Stimulated activated CD4-positive, alpha-beta T cell treated with anti-CD3 and anti-CD28 coated beads, TNF-alpha, amount 100 ng/mL, for 48 hours (primary cell): Measurements from ENCODE around the gene BCOR.

Source experiments
- DNase-seq, 3 donors: peaks; one replicate each; pipeline ENCODE4 v3.0.0-alpha.2; 2020; ENCODE audit warnings: low read depth in 3 of 3

BCOR gene

DNA sequence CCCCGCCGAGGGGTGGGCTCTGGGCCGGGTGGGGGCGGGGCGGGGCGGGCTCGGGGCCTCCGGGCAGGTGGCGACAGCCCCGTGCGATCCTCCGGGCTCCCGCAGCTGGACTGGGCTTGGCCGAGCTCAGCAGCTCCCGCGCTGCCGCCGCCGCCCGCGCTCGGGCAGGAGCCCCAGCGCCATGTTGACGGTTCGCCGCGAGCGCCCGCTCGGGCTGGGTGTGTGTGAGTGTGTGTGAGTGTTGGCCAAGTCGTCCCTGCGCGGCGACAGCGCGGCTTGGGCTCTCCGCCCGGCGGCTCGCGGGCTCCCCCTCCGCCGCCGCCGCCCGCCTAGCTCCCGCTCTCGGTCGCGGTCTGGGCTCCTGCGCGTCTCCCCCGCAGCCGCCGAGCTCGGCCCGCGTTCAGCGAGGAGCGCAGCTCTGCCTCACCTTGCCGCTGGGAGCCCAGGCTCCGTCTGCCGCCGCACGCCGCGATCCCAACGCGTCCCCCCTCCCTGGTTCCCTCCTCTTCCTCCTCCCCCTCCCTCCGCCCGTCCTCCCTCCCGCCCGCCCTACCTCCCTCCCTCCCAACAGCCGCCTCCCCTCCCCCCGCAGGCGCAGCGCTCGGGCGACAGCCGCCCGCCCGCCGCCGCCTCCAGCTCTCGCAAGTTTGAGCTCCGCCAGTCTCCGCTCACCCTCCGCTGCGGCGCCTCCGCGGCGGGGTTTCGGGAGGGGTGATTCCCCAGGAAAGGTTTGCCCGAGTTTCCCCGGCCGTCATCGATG, at the start of gene BCOR:
Gene BCOR, minus strand, starts transcription at position 455 of the 760 bp plus-strand sequence. CDS start 20,029 bp downstream, outside the sequence.
- peak in 1 of 3 donors; percentile 76 for DNase-seq

DNA sequence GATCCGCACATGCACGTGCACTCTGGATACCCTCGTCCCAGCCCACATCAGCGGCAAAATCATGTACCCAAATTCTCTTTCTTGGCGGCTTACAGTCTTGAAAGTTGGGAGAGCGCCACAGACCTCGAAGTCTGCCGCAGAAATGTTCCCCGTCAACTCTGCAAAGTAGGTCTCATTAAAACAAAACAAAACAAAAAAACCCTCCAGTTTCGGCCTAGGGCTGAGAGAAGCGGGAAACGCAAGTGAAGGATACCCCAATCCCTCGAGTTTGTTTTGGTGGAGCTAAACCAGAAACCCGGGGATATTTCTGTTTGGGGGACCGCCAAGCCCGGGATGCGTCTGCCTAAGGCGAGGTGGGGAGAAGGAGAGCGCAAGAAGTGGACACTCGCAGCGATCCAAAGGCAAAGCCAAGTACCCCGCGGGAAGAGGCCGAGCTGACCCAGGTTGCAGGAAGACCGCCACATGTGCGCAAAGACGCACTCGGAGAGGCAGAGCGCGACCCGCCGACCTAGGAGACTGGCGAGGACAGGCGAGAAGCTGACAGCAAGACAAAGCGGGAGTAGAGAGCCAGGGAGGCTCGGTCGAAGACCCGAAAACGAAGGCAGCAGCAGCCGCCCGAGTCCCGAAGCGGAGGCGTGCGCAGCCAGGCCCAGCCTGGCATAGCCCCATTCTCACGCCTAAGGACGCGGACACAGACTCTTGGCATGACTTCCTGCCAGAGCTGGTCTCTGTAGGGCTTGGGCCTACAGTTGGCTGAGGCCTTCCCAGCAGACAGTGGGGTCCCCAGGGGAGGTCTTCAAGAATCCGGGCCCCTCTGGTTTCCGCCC, 49.6 kb upstream of the BCOR start:
- no peak for DNase-seq

DNA sequence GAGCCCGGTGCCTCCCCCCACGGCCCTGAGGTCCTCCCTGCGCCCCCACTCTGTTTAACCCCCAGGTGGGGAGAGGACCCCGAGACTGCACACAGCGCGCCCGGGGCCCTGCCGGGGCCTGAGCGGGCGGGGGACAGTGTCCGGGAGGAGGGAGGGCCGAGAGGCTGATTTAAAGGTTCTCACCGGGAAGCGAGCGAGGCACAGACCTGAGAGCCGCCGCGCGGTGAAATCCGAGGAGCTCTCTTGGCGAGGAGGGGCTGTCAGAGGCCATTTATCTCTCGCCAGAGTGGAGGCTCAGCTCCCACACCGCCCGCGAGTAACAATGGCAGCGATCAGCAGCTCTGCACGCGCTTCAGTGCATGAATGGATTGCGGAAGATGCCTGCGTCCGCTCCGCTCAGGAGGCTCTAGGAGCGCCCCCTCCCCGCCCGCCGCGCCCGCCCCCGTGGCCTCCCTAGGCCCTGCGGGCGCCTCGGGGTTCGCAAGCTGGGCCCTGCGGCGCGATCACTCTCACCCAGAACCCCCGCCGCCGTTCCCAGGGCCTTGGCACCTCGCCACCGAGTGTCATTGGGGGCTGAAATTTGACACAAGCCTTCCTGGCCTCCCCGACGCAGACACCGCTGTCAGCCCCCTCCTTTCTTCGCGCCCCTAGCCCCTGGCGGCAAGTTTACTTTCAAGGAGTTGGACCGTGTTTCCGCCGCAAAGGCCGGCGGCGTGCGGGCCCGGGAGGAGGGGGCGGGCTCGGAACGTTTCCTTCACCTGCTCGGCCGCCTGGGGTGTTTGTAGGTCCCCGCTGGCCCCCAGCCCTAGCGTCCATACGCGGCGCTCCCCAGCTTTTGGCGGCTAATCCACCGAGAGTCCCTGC, 48.7 kb upstream of the BCOR start:
- DNase-seq = no peak

DNA sequence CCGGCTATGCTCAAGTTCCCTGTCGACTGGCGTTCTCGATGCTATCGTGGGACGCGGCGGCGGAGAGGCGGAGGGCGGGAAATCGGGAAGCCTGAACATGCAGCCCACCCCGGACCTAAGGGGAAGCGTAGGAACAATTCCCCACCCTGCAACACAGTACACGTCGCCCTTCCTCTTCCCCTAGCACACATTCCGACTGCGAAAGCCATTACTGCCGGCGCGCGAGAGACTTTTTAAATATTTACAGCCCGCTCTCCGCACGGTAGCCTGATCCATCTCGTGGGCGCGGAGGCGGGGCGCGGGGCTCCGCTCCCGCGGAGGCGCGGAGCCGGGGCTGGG, 48.1 kb upstream of the BCOR start:
- no peak for DNase-seq

DNA sequence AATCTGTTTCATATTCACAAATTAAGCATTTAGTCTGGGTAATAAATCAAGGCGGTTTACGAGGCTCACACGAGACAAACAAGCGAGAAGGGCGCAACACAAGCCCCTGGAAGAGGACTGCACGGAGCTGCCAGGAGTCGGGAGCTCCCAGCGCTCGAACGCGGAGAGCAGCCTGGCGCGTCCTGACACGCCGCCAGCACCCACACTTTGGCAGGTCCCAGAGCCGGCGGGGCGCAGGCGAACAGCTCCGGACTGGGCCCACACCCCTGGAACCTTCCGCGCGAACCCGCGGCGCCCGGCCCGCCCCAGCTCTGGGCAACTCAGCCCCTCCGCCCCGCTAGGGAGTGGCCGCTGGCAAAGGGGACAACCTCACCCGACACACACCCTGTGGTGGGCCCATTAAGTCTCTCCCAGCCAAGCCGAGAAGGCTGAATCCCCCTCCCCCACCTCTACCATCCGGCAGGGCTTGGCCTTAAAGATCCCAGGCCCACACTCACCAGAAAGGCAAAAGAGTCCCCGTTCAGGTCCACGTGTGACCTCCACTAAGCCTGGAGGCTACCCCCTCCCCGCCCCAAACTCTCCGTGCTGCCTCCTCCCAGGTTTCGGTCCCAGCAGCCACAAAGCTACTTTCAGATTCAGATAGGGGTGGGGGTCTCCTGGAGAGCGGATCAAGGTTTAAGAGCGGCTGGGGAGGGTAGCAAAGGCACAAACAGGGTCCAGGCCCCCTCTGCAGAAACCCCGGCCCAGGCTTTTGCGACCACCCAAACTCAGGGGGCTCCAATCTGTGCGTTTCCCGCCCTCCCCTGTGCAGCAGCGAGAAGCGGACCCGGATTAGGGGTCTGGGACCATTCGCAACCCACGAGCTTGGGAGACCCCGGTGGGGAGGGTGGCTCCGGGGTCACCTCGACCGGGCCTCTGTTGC, 47.5 kb upstream of the BCOR start:
- DNase-seq = no peak

DNA sequence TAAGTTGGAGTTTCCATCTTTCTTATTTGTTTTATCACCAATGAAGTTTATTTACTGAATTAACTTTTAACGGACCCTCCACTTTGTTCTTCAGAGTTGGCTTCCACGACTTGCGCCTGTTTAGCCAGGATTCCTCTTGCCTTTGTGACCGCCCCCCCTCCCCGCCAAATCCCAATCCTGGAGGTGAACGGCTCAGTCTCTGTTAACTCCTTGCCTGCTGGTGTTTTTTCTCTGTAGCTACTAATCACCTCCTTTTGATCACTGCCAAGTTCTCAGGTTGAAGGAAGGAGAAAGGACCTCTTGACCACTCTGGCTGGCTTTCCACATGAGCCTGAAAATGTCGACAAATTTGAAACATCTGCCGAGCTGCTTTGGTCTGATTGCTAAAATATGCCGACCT, 46.8 kb upstream of the BCOR start:
- DNase-seq = no peak

DNA sequence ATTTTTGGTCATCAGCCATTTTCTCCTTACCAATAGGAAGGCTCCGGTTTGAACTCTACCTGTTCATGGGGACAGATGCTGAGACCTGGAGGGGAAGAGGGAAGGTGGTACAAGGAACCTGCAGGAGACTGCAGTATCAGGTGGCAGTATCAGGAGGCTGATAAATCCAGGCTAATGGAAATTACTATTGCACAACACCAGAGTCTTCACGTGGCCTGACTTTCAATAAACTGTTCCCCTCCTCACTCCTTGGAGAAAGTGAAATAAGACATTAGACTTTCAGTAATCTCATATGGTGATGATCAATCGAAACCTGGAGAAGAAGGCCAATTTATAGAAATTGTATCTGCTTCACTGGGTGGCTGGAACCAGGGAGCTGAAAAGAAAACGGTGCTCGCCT, 46.2 kb upstream of the BCOR start:
- no peak for DNase-seq

DNA sequence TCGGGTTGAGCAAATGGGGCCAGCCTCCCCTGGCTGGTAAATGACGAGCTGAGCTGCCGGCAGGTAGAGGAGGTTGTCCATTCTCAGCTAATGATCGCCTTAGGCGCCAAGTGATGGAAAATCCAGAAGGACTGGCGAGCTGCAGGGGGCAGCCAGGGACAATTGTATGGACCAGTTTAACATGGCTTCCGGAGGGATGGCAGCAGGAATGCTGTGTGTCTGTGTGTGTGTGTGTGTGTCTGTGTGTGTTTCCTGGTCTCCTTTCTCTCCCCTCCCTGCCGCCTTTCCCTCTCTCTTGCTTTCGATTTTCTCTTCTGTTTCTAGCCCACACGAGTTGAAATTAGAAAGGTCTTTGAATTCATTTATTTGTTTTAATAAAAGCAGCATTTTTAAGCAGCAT, 45.2 kb upstream of the BCOR start:
- no peak for DNase-seq

DNA sequence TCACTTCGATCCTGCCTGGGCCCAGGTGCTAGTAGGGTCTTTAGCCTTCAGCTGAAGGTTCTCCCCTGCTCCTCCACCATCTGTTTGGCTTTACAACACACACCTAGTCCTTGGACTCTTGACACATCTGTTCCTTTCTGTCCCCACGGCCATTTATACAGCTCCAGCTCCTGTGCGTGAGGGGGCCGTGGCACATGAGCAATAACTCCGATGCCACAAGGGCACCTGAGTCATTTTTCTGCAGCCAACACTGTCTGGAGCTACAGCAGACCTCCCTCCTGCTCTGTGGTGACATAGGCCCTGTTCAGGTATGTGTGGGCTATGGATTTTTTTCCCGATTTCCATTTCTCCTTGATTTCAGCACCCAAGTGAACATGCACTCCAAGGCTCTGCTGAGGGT, 44.7 kb upstream of the BCOR start:
- DNase-seq = no peak

DNA sequence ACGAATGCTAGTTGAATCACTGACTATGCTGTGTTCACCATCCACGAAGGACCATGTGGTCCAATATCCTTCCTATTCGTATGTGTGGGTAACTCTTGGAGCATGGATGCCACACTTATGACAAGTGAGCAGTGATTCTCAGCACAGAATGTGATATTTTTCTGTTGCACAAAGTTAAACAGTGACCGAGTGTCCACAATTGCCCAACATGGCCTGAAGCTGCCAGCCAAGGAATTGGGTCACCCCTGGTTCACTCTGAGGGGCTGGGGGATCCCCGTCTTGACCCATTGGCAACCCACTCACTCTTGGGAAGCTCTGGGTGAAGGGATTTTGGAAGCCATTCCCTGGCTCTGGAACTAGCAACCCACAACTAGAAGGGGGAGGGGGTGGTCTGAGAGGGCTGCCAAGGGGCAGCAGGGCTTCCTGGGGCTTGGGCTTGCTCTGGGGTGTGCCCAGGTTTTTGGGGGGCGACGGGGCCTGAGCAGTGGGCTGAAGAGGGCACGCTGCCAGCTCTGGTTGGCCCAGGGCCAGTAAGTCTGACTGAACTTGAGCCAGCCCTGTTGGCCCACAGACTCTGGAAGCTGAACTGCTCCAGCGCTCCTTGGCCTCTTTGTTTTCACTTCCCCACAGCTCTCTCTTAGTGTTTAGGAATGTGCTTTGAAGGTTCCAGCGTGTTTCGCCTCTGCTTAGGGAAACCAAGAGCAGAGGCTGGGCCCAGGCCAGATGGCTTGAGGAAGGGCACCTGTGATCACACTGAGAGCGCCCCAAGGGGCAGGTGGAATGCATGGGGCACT, 43.1 kb upstream of the BCOR start:
- no peak for DNase-seq

DNA sequence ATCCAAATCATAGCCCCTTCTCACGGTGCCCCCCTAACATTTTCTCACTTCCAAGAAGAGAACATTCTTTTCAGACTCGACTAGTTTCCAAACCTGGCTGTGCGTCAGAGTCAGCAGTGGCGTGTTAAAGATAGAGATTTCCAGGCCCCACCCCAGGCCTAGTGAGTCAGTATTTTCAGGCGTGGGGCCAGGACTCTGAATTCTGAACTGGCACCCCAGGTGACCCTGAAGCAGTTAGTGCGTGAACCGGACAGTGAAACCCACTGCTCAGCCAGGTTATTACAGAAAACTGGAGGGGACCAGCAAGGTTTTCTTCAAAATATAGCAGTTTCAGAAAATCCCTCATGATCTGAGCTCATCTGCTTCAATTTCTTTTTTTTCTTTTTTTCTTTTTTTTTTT, 35.0 kb upstream of the BCOR start:
- DNase-seq = no peak

DNA sequence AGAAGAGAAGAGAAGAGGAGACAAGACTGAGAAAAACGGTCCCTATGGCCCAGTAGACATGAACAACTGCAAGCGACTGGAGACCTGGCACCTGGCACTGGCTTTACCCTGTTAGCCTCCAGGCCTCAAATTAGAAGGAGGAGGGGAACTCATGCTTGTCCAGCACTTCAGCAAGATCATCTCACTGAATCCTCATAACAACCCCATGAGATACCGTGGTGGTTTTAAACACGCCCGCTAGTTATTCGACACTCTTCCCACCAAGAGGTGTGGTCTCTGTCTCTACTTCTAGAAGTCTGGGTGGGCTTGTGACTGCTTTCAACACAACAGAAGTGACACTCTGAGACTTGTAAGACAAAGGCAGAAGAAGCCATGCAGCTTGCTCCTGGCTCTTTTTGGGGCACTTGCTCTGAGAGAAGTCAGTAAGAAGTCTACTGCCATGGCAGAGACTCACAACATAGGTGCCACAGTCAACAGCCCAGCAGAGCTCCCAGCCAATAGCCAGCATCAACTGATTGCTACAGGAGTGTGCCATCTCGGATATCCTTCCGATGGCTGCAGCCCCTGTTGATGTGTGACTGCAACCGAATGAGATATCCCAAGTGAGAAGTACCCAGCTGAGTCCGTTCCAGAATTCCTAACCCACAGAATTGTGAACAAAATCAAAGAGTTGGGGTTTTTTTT, 34.0 kb upstream of the BCOR start:
- no peak for DNase-seq

DNA sequence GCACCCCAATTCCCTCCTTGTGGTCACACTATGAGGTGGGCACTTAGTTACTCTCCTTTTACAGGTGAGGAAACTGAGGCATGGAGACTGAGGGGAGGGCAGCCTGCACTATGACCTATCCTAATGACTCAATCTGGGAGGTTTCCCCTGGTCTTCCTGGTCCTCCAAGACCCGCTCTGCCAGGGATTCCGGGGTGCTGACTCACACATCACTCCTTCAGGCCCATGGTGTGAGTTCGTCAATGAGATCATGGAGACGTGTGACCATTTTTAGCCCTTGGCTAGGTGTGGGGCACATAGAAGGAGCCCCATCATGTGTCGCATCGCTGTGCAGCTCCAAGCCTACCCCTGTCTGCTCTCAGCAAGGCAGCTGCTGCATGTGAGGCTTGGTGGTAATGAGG, 32.4 kb upstream of the BCOR start:
- DNase-seq = no peak

DNA sequence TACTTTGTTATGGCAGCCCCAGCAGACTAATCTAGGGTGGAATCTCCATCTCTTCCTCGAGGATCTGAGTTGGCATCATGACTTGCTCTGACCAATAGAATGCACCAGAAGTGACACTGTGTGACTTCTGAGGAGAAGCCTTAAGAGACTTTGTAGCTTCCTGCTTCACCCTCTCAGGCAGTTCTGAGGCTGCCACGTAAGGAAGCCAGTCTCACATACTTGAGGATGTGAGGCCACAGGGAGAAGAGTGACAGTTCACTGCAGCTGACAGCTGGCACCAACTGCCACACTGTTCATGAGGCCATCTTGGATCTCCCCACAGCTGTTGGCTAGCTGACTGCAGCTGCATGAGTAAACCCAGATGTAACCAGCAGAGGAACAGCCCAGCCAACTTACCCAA, 29.3 kb upstream of the BCOR start:
- no peak for DNase-seq

DNA sequence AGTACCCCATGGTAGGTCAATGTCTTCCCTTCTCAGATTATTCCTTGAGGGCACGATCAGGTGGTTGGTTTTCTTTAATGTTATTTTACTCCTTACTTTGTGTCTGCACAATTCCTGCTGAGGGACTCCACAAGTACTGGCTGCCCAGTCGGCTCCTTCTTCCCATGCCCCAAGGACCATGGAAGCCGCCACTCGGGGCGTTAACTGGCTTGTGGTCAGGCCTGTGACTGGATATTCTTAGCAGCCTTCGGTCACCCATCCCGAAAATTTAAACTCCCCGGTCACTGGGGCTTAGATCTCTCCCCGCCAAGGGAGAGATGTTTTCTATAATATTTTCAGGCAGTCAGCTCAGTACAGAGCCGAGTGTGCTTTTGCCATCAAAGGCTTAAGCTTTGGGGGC, 24.7 kb upstream of the BCOR start:
- no peak for DNase-seq

DNA sequence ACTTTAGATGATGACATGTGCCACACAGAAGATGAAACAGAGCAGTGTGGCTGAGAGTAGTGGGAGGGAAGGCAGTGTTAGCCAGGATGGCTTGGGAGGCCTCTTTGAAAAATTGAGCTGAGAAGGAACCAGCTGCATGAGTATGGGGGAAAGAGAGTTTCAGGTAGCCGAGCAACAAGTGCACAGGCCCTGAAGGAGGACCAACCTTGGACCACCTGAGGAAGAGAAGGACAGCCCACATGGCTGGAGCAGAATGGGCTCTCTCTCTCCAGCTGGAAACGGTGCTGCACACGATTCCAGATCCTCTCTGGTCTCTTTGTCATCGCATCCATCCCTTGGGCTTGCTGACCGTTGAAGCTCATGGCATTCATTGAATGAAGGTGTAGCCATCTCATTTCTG, 23.9 kb upstream of the BCOR start:
- DNase-seq = no peak

DNA sequence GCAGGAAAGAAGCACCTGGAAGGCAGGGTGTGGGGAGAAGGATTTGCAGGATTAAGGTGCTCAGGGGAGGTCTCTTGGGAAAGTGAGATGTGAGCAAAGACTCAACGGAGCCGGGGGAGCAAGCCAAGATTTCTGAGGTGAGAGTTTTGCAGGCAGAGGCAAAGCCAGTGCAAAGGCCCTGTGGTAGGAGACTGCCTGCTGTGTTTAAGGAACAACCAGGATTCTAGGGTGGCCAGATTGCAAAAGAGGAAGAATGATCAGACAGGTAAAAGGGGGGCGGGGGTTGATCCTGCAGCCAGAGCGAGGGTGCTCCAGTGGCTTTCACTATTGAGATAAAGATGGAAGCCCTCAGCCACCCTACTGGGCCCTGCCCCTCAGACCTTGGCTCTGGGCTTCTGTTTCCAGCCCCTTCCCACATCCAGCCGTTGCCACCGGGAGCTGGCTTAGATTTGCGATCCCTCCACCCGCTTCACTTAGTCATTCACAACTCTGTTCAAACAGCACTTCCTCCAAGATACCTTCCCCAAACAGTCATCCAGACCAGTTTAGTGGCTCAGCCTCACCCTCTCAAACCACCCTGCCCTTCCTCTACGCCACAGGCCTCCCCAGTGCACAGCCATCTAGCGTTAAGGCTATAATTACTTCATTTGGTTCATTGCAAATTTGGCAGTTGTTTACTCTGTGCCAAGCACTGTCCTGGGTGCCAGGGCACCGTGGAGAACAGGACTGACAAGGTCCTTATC, 23.3 kb upstream of the BCOR start:
- no peak for DNase-seq

DNA sequence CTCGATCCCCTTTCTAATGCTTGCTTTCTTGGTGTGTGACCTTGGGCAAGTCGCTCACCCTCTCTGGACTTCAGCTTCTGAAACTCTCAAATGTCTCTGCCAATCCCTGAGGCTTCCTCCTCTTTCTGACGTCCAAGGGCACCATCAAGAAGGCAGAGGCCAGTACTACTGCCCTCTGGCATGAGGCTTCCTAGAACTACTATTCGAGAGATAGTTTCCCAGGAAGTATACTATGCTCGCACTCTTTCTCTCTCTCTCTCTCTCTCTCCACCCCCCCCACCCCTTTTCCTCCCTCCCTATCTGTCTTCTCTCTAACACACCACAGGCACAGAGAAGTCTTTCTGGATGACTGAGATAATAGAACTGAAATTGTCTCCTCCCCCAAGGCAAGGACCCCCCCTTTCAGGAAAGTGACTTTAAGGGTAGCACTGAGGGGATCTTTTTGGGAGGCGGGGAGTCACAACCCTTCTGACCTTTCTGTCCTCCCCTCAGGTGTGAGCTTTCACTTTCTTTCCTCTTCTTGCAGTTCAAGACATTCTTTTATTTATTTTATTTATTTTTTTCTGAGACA, 20.0 kb upstream of the BCOR start:
- no peak for DNase-seq

DNA sequence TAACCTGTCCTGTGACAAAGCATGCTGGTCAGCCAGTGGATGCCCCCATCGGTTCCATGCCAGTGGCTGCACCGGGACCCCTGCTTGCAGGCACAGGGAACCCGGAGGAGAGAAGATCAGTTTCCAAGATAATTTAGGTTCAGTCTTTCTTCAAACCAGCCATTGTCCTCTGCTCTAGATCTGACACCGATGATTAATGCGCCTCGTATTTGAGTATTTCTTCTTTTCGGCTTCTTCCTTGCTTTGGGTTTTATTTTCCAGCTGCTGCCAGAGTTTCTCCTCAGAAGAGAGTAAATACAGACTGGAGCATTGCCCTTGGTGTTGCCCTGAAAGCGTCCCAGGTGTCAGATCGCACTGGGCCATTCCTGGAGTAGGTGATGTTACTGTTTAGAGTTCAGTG, 19.2 kb upstream of the BCOR start:
- DNase-seq = no peak
